Spleen (tissue), 11 donors: ENCODE measurements around the gene EPHA5. TPM values are rescaled to one million over a fixed set of nuclear protein-coding genes. Genes with fewer than 3 reads are reported as not detected.

Experiments used
- DNase-seq: peaks from one replicate; pipeline ENCODE4 v3.0.0-alpha.2; 2020
- H3K27ac ChIP-seq, 8 donors: fragments of 200-600 bp; sonication (generic) in 7 of 8; 1 replicate in 4 of 8; 2 replicates in 4 of 8; pipeline versions ENCODE4 v1.5.0 to v1.8.0; 2016 to 2021; ENCODE audit warnings: inconsistent platforms in 4 of 8, mild to moderate bottlenecking in 4 of 8, moderate library complexity in 1 of 8
- H3K27me3 ChIP-seq, 7 donors: fragments of 200-600 bp; sonication (generic) in 6 of 7; replicated peaks in 1 of 7; 1 replicate in 4 of 7; 2 replicates in 3 of 7; pipeline versions ENCODE4 v1.5.0 to v1.8.0; 2016 to 2021; ENCODE audit warnings: inconsistent platforms in 3 of 7, mild to moderate bottlenecking in 1 of 7
- H3K36me3 ChIP-seq, 6 donors: fragments of 200-600 bp; sonication (generic) in 5 of 6; 1 replicate in 4 of 6; 2 replicates in 2 of 6; pipeline versions ENCODE4 v1.5.0 to v1.8.0; 2016 to 2021; ENCODE audit warnings: inconsistent platforms in 2 of 6
- H3K4me1 ChIP-seq, 6 donors: fragments of 200-600 bp; sonication (generic) in 5 of 6; 1 replicate in 3 of 6; 2 replicates in 3 of 6; pipeline versions ENCODE4 v1.5.0 to v1.8.0; 2016 to 2021; ENCODE audit warnings: inconsistent platforms in 3 of 6
- H3K4me3 ChIP-seq, 8 donors: fragments of 200-600 bp; sonication (generic) in 7 of 8; 1 replicate in 4 of 8; 2 replicates in 4 of 8; pipeline versions ENCODE4 v1.5.0 to v1.8.0; 2016 to 2021; ENCODE audit warnings: inconsistent platforms in 4 of 8, mild to moderate bottlenecking in 4 of 8, moderate library complexity in 2 of 8
- H3K9me3 ChIP-seq, 8 donors: fragments of 200-600 bp; sonication (generic) in 7 of 8; 1 replicate in 4 of 8; 2 replicates in 4 of 8; pipeline versions ENCODE4 v1.5.0 to v1.8.0; 2016 to 2021; ENCODE audit warnings: inconsistent platforms in 4 of 8
- CTCF ChIP-seq, 11 experiments: fragments of 200-600 bp in 7 of 11; fragments of 450-650 bp in 4 of 11; sonication (generic) in 4 of 11; IDR thresholded peaks in 8 of 11; conservative IDR thresholded peaks in 3 of 11; 1 replicate in 7 of 11; 2 replicates in 4 of 11; pipeline versions ENCODE4 v1.4.0 to v1.8.0; 2016 to 2021; ENCODE audit warnings: antibody characterized with exemption in 11 of 11, inconsistent platforms in 4 of 11, mild to moderate bottlenecking in 1 of 11
- POLR2A ChIP-seq, 3 donors: fragments of 450-650 bp; IDR thresholded peaks; one replicate each; pipeline ENCODE4 v1.5.1; 2017; ENCODE audit warnings: antibody characterized with exemption in 3 of 3, mild to moderate bottlenecking in 1 of 3
- POLR2AphosphoS5 ChIP-seq, 3 donors: sonication (generic); formaldehyde crosslinking; IDR thresholded peaks; one replicate each; pipeline ENCODE4 v1.5.1; 2017; ENCODE audit warnings: antibody characterized with exemption in 3 of 3
- WGBS, 5 donors: extraction: QIAGEN DNeasy Blood & Tissue Kit in 3 of 5; methylation state at CpG; one replicate each; pipeline versions ENCODE4 v1.1.5 to v1.1.7; 2013 to 2018; 5-methylcytosine and 5-hydroxymethylcytosine counted together
- intact Hi-C: fragments of 100-400 bp; cut with DNase I; formaldehyde crosslinking; loops from one replicate; pipeline ENCODE4 v1.15.0; 2023; ENCODE audit warnings: low total_unique reads
- polyA plus RNA-seq, 3 donors: library from polyadenylated mRNA; stranded (reverse); fragments of 200-250 nt; gene quantifications; one replicate each; pipeline ENCODE4 v1.2.1, GENCODE V29; 2013
- total RNA-seq, 7 donors: library from RNA; depleted of rRNA in 3 of 7; stranded (reverse); fragments of >200 nt in 3 of 7; fragmentation: NEBNext Ultra II Directional in 4 of 7; extraction: Animal tissue kit (Norgen Biotek cat#: 25700) in 4 of 7; gene quantifications; one replicate each; pipeline versions ENCODE4 v1.1.0 to v1.2.1, GENCODE V29; 2016 to 2021
- donor health status: healthy with polysubstance abuse.
- donor health status: DM: no; HTN: no; CAD: no; lungs with moderate emphysema.
- donor health status: DM: no; HTN: no; CAD: no.
- donor health status: Bipolar disorder and iron deficiency.
- donor health status: healthy.
- donor health status: DM: no; HTN: no; CAD: no.
- donor health status: DM: yes; HTN: yes; CAD: no.

Gene EPHA5
- total and polyA plus RNA-seq, 10 donors, result 0.02 to 0.93 (median 0.42) TPM

- H3K27ac ChIP-seq, result no peak overlapping the region
- peaks cover 0 to 56% (median 38%) of the 10 kb centered on the region in 7 donors for H3K27me3 ChIP-seq
- DNase-seq, result no peak
- H3K9me3 ChIP-seq, result no peaks in the 10 kb centered on the region
- TF ChIP-seq CTCF (IDR thresholded peaks at IDR 0.05 in 8 of 11, conservative IDR thresholded peaks at IDR 0.05 in 3 of 11) (no peak), POLR2A (IDR thresholded peaks at IDR 0.05) (no peak), POLR2AphosphoS5 (IDR thresholded peaks at IDR 0.05) (no peak)
- H3K4me3 ChIP-seq, result no peak overlapping the region
- no peaks in the 10 kb centered on the region for H3K36me3 ChIP-seq
- intact Hi-C loops, result no loop called here
- H3K4me1 ChIP-seq, result peaks cover 0 to 30% (median 19%) of the 10 kb centered on the region in 6 donors
- WGBS, 5 donors, result 47 to 58% (median 51%) methylated on average over 2 of the region's 2 CpGs
These were observed 1.1 kb upstream of the EPHA5 start for GRCh38 chr4:65671372-65671771.

GRCh38 chr4:65670020-65670330 lies 314 bp downstream of the EPHA5 start:
- Histone ChIP-seq H3K27ac (peak overlapping the region in 2 of 8 donors; percentile 16 to 18), H3K36me3 (no peaks in the 10 kb centered on the region), H3K4me3 (peak overlapping the region in 7 of 8 donors; percentile 4 to 59 (median 30)), H3K27me3 (peaks cover 0 to 61% (median 42%) of the 10 kb centered on the region in 7 donors), H3K9me3 (no peaks in the 10 kb centered on the region), H3K4me1 (peaks cover 0 to 30% (median 19%) of the 10 kb centered on the region in 6 donors)
- 1 to 4% (median 4%) methylated on average over 6 of the region's 6 CpGs for WGBS, 5 donors
- TF ChIP-seq POLR2AphosphoS5 (IDR thresholded peaks at IDR 0.05) (no peak), CTCF (IDR thresholded peaks at IDR 0.05 in 8 of 11, conservative IDR thresholded peaks at IDR 0.05 in 3 of 11) (no peak), POLR2A (IDR thresholded peaks at IDR 0.05) (no peak)
- DNase-seq, result no peak
- intact Hi-C loops, result no loop called here

GRCh38 chr4:65669111-65670019 lies 924 bp downstream of the EPHA5 start:
- no peaks in the 10 kb centered on the region for H3K9me3 ChIP-seq
- peak; percentile 58 for DNase-seq
- TF ChIP-seq POLR2A (IDR thresholded peaks at IDR 0.05) (no peak), POLR2AphosphoS5 (IDR thresholded peaks at IDR 0.05) (no peak), CTCF (IDR thresholded peaks at IDR 0.05 in 8 of 11, conservative IDR thresholded peaks at IDR 0.05 in 3 of 11) (no peak)
- peak overlapping the region in 2 of 8 donors; percentile 16 to 18 for H3K27ac ChIP-seq
- peaks cover 0 to 61% (median 42%) of the 10 kb centered on the region in 7 donors for H3K27me3 ChIP-seq
- peak overlapping the region in 7 of 8 donors; percentile 0 to 59 (median 30) for H3K4me3 ChIP-seq
- WGBS, 5 donors, result 4 to 13% (median 5%) methylated on average over 31 to 60 of the region's 60 CpGs
- H3K4me1 ChIP-seq, result peaks cover 0 to 30% (median 19%) of the 10 kb centered on the region in 6 donors
- intact Hi-C loops, result no loop called here
- no peaks in the 10 kb centered on the region for H3K36me3 ChIP-seq
